ENCODE data around the gene RFT1. TPM values are rescaled to one million over a fixed set of nuclear protein-coding genes. Genes with fewer than 3 reads are reported as not detected.

RFT1 gene
- total RNA-seq, 1 experiment from 2014 or later: 33.6 TPM

DNA sequence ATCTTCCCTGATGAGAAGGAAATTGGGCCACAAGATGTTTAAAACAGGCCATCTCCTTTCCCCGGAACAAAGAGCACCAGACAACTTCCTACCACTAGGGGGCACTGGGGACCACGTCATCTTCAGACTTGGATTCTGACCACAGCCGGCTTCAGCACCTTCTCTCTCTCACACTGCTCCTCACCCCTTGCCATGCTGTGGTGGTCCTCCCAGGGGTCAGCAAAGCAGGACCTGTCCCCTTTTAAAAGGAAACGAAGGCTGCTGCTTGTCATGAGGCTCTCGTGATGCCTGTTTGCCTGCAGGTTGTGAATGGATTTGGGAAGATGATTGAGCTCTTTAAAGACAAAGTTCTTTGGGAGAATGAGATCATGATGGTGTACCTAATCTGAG lies 16.2 kb downstream of the RFT1 start:
- RAD21 ChIA-PET (ENCODE audit: low non-redundant PET in 1 of 2, low total read pairs in 2 of 2, uncharacterized antibody in 2 of 2, unreplicated experiment in 2 of 2): interaction anchor here (0.8 to 1.0 kb wide), 3 partner anchors 81 to 83 kb away, joined by 3 to 6 read pairs (median 5); no protein-coding TSS in a partner anchor
- DNase-seq (ENCODE audit: low read depth, low spot score) (peak; percentile 54), ATAC-seq (peak; percentile 86)
- Histone ChIP-seq H3K4me3 (replicated peaks in 1 of 2; ENCODE audit: low read depth in 1 of 2, low read length in 2 of 2) (no peak overlapping the region), H3K36me3 (ENCODE audit: control insufficient read depth in 1 of 2, insufficient read depth in 2 of 2, low read length in 2 of 2) (peaks cover 10 to 25% of the 10 kb centered on the region in 2 experiments; a peak in 3 of 4 replicates), H4K20me1 (ENCODE audit: insufficient read depth) (no peaks in the 10 kb centered on the region), H3K4me1 (ENCODE audit: control insufficient read depth in 1 of 2, insufficient read depth in 2 of 2, low read length in 2 of 2) (no peaks in the 10 kb centered on the region; a peak in 1 of 4 replicates), H3K27ac (ENCODE audit: low read depth, low read length) (no peak overlapping the region), H3K9me2 (ENCODE audit: insufficient read depth) (no peaks in the 10 kb centered on the region), H2AFZ (ENCODE audit: low read depth, low read length, poor library complexity, severe bottlenecking) (no peak overlapping the region), H3K9ac (ENCODE audit: low read length) (no peak overlapping the region), H3K79me2 (ENCODE audit: insufficient read depth, low read length) (no peaks in the 10 kb centered on the region), H3K9me3 (ENCODE audit: control insufficient read depth in 1 of 2, insufficient read depth in 1 of 2, low read depth in 1 of 2, low read length in 2 of 2) (no peaks in the 10 kb centered on the region), H3K4me2 (ENCODE audit: low read length) (no peak overlapping the region), H3K27me3 (ENCODE audit: insufficient read depth, low read length) (no peaks in the 10 kb centered on the region)
- intact Hi-C loops (cut with micrococcal nuclease): loop anchor here (1.0 to 10.0 kb wide), 3 partner anchors 82 to 601 kb away; no protein-coding TSS in a partner anchor
- CTCF ChIA-PET: interaction anchor here (1.0 to 2.9 kb wide), 4 partner anchors 9 to 107 kb away, joined by 3 to 28 read pairs (median 4); no protein-coding TSS in a partner anchor
- no TSS peak for BruUV-seq (replicated peaks)
- TF ChIP-seq, protein P1, sequence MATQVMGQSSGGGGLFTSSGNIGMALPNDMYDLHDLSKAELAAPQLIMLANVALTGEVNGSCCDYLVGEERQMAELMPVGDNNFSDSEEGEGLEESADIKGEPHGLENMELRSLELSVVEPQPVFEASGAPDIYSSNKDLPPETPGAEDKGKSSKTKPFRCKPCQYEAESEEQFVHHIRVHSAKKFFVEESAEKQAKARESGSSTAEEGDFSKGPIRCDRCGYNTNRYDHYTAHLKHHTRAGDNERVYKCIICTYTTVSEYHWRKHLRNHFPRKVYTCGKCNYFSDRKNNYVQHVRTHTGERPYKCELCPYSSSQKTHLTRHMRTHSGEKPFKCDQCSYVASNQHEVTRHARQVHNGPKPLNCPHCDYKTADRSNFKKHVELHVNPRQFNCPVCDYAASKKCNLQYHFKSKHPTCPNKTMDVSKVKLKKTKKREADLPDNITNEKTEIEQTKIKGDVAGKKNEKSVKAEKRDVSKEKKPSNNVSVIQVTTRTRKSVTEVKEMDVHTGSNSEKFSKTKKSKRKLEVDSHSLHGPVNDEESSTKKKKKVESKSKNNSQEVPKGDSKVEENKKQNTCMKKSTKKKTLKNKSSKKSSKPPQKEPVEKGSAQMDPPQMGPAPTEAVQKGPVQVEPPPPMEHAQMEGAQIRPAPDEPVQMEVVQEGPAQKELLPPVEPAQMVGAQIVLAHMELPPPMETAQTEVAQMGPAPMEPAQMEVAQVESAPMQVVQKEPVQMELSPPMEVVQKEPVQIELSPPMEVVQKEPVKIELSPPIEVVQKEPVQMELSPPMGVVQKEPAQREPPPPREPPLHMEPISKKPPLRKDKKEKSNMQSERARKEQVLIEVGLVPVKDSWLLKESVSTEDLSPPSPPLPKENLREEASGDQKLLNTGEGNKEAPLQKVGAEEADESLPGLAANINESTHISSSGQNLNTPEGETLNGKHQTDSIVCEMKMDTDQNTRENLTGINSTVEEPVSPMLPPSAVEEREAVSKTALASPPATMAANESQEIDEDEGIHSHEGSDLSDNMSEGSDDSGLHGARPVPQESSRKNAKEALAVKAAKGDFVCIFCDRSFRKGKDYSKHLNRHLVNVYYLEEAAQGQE (IDR thresholded peaks at IDR 0.05; ENCODE audit: low read depth): no peak
- TF ChIP-seq ZFX (IDR thresholded peaks at IDR 0.05) (no peak), SRF (IDR thresholded peaks at IDR 0.05; ENCODE audit: low read depth) (no peak), EZH2 (IDR thresholded peaks at IDR 0.05) (no peak), RAD21 (IDR thresholded peaks at IDR 0.05; ENCODE audit: low read depth) (peak; percentile 92)
- TF ChIP-seq, protein P2, sequence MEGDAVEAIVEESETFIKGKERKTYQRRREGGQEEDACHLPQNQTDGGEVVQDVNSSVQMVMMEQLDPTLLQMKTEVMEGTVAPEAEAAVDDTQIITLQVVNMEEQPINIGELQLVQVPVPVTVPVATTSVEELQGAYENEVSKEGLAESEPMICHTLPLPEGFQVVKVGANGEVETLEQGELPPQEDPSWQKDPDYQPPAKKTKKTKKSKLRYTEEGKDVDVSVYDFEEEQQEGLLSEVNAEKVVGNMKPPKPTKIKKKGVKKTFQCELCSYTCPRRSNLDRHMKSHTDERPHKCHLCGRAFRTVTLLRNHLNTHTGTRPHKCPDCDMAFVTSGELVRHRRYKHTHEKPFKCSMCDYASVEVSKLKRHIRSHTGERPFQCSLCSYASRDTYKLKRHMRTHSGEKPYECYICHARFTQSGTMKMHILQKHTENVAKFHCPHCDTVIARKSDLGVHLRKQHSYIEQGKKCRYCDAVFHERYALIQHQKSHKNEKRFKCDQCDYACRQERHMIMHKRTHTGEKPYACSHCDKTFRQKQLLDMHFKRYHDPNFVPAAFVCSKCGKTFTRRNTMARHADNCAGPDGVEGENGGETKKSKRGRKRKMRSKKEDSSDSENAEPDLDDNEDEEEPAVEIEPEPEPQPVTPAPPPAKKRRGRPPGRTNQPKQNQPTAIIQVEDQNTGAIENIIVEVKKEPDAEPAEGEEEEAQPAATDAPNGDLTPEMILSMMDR (IDR thresholded peaks at IDR 0.05 in 2 of 3, conservative IDR thresholded peaks at IDR 0.05 in 1 of 3; ENCODE audit: borderline replicate concordance in 1 of 3, insufficient read depth in 1 of 3, low read depth in 2 of 3, low read length in 2 of 3): peak; percentile 81 to 97 (median 94)
- POLR2A ChIA-PET: interaction anchor here (1.1 kb wide), 1 partner anchor 82 kb away, joined by 4 read pairs; no protein-coding TSS in a partner anchor
